Left colon (tissue), 2 donors: ENCODE measurements around the gene ST6GALNAC4. TPM values are rescaled to one million over a fixed set of nuclear protein-coding genes. Genes with fewer than 3 reads are reported as not detected.
A peak's percentile ranks its signal among the peaks of the same experiment; 100 is the strongest.
"Not testable (repeated sequence)": the region's sequence is repeated elsewhere in the genome, so short reads cannot be mapped to it uniquely, and the experiment has no call there.

ENCODE experiments used
- ATAC-seq: fragments of 200-7000 bp; cut with Tn5 transposase; one replicate; pipeline ENCODE4 v1.9.1; 2020; ENCODE audit warnings: mild to moderate bottlenecking, moderate library complexity
- DNase-seq, 2 donors: peaks; one replicate each; pipeline ENCODE4 v3.0.0-alpha.2; 2020
- intact Hi-C, 2 donors: fragments of 100-400 bp; cut with DNase I in 1 of 2; cut with micrococcal nuclease in 1 of 2; formaldehyde crosslinking; loops; one replicate each; pipeline versions ENCODE4 v1.11.2 to v1.14.0; 2022; cut with DNase I, micrococcal nuclease
- total RNA-seq, 2 donors: library from RNA; stranded (reverse); fragmentation: NEBNext Ultra II Directional; extraction: Animal tissue kit (Norgen Biotek cat#: 25700); gene quantifications; one replicate each; pipeline ENCODE4 v1.2.1, GENCODE V29; 2021
- donor health status: DM: no; HTN: no; CAD: no.
- donor health status: DM: yes; HTN: yes; CAD: no.

ST6GALNAC4 gene
- total RNA-seq, 2 donors from 2014 or later = 37.5 to 46.9 TPM

- no peak for DNase-seq
- intact Hi-C loops = no loop called here
- no peak for ATAC-seq
Measured at GRCh38 chr9:127880143-127880542, 36.7 kb downstream of the ST6GALNAC4 start.

GRCh38 chr9:127878652-127879390, 38.0 kb downstream of the ST6GALNAC4 start:
- no peak for ATAC-seq
- intact Hi-C loops = loop anchor here in 1 of 2 donors (10.0 kb wide), 1 partner anchor 84 kb away; no protein-coding TSS in a partner anchor
- no peak for DNase-seq

GRCh38 chr9:127878001-127878651, 38.7 kb downstream of the ST6GALNAC4 start:
- intact Hi-C loops = loop anchor here in 1 of 2 donors (10.0 kb wide), 1 partner anchor 83 kb away; no protein-coding TSS in a partner anchor
- no peak for DNase-seq
- peak; percentile 1 for ATAC-seq

- ATAC-seq = peak; percentile 81
- DNase-seq = peak; percentile 85 to 86
- intact Hi-C loops = loop anchor here in 1 of 2 donors (10.0 kb wide), 1 partner anchor 83 kb away; no protein-coding TSS in a partner anchor
Measured at GRCh38 chr9:127877566-127877998, 39.3 kb downstream of the ST6GALNAC4 start, which contains the start of gene AK1. TSS of gene AK1 (minus strand) at chr9:127877675. CDS start at chr9:127874617, 3,058 bp downstream.

- intact Hi-C loops = loop anchor here in 1 of 2 donors (10.0 kb wide), 1 partner anchor 82 kb away; no protein-coding TSS in a partner anchor
- DNase-seq (peak in 1 of 2 donors; percentile 36), ATAC-seq (peak; percentile 27)
Measured at GRCh38 chr9:127876764-127877562, 39.9 kb downstream of the ST6GALNAC4 start.

GRCh38 chr9:127876026-127876763, 40.6 kb downstream of the ST6GALNAC4 start:
- intact Hi-C loops = loop anchor here in 1 of 2 donors (10.0 kb wide), 1 partner anchor 81 kb away; no protein-coding TSS in a partner anchor

GRCh38 chr9:127875306-127875966, 41.4 kb downstream of the ST6GALNAC4 start:
- ATAC-seq = no peak
- intact Hi-C loops = loop anchor here in 1 of 2 donors (10.0 kb wide), 1 partner anchor 81 kb away; no protein-coding TSS in a partner anchor
- DNase-seq = no peak

More at GRCh38 chr9:127876026-127876763, 40.6 kb downstream of the ST6GALNAC4 start:
- DNase-seq (no peak), ATAC-seq (peak; percentile 21)

- DNase-seq (no peak), ATAC-seq (no peak)
- intact Hi-C loops = loop anchor here in 1 of 2 donors (5.0 to 10.0 kb wide), 2 partner anchors 80 to 137 kb away; partner anchors contain the start of gene TOR2A
Measured at GRCh38 chr9:127874301-127875221, 42.3 kb downstream of the ST6GALNAC4 start.

GRCh38 chr9:127873886-127874285, 43.0 kb downstream of the ST6GALNAC4 start:
- intact Hi-C loops = loop anchor here in 1 of 2 donors (5.0 to 10.0 kb wide), 2 partner anchors 79 to 137 kb away; partner anchors contain the start of gene TOR2A
- DNase-seq = peak; percentile 64 to 73
- no peak for ATAC-seq

- DNase-seq = peak in 1 of 2 donors; percentile 24
- intact Hi-C loops = loop anchor here in 1 of 2 donors (5.0 to 10.0 kb wide), 2 partner anchors 78 to 136 kb away; partner anchors contain the start of gene TOR2A
Measured at GRCh38 chr9:127873223-127873691, 43.6 kb downstream of the ST6GALNAC4 start.

GRCh38 chr9:127872369-127873222, 44.2 kb downstream of the ST6GALNAC4 start:
- intact Hi-C loops = loop anchor here in 1 of 2 donors (5.0 to 10.0 kb wide), 2 partner anchors 78 to 135 kb away; partner anchors contain the start of gene TOR2A
- peak in 1 of 2 donors; percentile 12 for DNase-seq
- ATAC-seq = no peak

More at GRCh38 chr9:127873223-127873691, 43.6 kb downstream of the ST6GALNAC4 start:
- no peak for ATAC-seq

- DNase-seq = no peak
- ATAC-seq = no peak
- intact Hi-C loops = loop anchor here in 1 of 2 donors (5.0 to 10.0 kb wide), 2 partner anchors 77 to 134 kb away; partner anchors contain the start of gene TOR2A
Measured at GRCh38 chr9:127871531-127871930, 45.3 kb downstream of the ST6GALNAC4 start.

GRCh38 chr9:127870887-127871286, 46.0 kb downstream of the ST6GALNAC4 start:
- DNase-seq (no peak), ATAC-seq (no peak)
- intact Hi-C loops = loop anchor here in 1 of 2 donors (5.0 to 10.0 kb wide), 2 partner anchors 76 to 134 kb away; partner anchors contain the start of gene TOR2A

GRCh38 chr9:127870153-127870491, 46.7 kb downstream of the ST6GALNAC4 start:
- intact Hi-C loops = loop anchor here in 1 of 2 donors (5.0 to 10.0 kb wide), 2 partner anchors 75 to 133 kb away; partner anchors contain the start of gene TOR2A
- ATAC-seq, DNase-seq: not testable (repeated sequence)
